GM18951 (cell line): ENCODE data around the gene TFF3.

Experiments used
- POLR2A ChIP-seq: IDR thresholded peaks from 4 replicates; pipeline ENCODE4 v1.6.1; 2011; ENCODE audit warnings: mild to moderate bottlenecking; ENCODE audit not compliant: insufficient read length, insufficient read depth; ENCODE audit errors: extremely low read depth
- in situ Hi-C: fragments of 300-500 bp; cut with MboI; formaldehyde crosslinking; loops from one replicate; pipeline ENCODE4 v1.12.0; 2022; ENCODE audit warnings: low sequenced_read_pairs, mixed read lengths, inconsistent platforms; ENCODE audit not compliant: unreplicated experiment

TFF3 gene

DNA sequence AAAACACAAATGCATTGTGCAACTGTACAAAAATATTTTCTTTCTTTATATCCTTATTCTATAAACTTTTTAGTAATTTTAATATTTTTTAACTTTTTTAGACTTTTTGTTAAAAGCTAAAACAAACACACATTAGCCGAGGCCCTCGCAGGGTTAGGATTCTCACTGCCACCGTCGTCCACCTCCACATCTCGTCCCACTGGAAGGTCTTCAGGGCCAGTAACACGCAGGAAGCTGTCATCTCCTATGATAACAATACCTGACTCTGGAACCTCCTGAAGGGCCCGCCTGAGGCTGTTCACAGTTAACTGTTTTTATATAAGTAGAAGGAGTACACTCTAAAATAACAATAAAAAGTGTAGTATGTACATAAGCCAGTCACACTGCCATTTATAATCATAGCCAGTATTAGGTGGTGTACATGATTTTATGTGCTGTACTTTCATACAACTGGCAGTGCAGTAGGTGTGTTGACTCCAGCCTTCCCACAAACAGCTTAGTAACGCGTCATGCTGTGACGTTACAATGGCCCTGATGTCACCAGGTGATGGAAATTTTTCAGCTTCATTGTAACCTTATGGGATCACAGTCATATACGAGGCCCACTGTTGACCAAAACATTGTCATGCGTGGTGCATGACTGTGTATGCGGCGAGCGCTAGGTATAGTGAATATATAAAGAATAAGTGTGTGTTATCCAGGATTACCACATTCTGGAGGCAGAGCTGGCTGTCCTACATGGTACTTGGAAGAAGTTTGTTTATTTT is 26.8 kb upstream of the TFF3 start:
- TF ChIP-seq POLR2A, result no peak

GRCh38 chr21:42340187-42341050 is 25.2 kb upstream of the TFF3 start:
- in situ Hi-C loops, result no loop called here

More for the DNA sequence above, 26.8 kb upstream of the TFF3 start:
- in situ Hi-C loops, result no loop called here

DNA sequence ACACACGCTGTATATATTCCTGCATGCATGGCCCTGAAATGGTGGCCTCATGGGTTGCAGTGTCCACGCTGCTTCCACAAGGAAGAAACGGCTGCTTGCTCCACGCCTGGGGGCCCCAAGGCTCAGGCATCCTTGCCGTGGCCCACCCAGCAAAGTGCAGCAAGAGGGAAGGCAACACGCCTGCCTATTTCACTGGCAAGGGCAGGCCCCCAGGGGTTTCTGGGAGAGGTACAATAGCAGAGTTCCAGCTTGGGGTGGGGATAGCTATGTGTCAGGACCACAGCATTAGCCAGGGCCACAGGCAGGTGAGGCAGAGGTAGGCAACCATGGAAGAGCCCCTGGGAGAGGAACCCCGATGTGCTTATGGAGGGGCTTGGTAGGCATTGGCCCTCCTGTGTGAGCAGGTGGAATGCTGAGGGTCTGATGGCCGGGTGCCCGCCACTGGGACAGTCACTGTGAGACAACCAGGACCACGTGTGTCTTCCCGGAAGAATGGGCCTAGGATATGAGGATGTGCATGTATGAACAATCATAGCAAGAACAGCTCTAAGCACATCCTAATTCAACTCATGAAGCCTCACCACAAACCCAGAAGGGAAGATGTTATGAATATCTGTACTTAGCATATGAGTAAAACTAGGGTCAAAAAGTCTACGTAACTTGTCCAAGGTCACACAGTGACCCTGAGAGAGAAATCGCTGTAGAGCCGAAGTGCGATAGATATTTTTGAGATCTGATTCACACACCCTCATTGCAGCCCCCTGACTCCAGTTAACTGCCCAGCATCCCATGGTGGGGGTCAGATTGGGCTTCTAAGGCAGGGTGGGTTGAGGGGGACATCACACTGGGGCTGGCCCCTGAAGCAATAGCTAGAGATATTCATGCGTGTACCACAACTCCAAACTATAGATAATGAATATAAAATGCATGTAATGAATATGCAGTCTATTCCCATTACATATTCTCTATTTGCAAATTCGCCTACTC is 23.8 kb upstream of the TFF3 start:
- TF ChIP-seq POLR2A, result no peak
- in situ Hi-C loops, result no loop called here

More at GRCh38 chr21:42340187-42341050, 25.2 kb upstream of the TFF3 start:
- no peak for TF ChIP-seq POLR2A

GRCh38 chr21:42337830-42338728 is 22.9 kb upstream of the TFF3 start:
- in situ Hi-C loops, result no loop called here
- TF ChIP-seq POLR2A, result no peak

GRCh38 chr21:42337276-42337675 is 22.1 kb upstream of the TFF3 start:
- in situ Hi-C loops, result no loop called here
- no peak for TF ChIP-seq POLR2A

- TF ChIP-seq POLR2A, result no peak
- in situ Hi-C loops, result no loop called here
Measured at GRCh38 chr21:42336054-42336453, 20.8 kb upstream of the TFF3 start.

DNA sequence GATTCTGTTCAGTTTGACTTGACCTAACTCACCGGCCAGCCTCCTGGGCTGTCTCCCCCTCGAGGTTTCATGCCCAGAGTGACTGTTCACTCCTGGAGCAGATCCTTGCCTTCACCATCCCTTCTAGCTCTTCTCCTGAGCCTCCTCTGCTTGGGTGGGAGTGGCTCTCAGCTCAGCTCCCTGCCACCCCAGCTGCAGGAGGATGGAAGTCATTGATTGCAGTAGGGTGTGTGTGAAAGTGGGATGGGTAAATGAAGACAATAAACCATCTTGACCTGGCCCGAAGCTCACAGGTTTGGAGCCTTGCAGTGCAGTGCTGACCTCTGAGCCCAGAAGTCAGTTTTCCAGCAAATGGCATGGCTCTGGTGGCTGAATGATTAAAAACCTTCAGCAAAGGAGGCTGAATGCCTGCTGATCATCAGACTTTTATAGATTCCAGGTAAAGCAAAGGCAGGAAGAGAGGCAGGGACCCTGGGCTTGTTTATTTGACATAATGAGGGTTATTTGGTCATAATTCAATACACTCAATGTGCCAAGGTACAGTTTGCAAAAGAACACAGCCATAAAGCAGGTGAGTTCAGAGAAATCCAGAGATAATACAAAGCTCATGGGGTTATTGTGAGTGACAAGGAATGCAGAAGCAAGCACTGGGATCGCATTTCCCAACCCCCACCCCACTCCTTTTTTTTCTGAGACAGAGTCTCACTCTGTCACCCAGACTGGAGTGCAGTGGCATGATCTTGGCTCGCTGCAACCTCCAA is 17.5 kb upstream of the TFF3 start:
- in situ Hi-C loops, result no loop called here
- no peak for TF ChIP-seq POLR2A

DNA sequence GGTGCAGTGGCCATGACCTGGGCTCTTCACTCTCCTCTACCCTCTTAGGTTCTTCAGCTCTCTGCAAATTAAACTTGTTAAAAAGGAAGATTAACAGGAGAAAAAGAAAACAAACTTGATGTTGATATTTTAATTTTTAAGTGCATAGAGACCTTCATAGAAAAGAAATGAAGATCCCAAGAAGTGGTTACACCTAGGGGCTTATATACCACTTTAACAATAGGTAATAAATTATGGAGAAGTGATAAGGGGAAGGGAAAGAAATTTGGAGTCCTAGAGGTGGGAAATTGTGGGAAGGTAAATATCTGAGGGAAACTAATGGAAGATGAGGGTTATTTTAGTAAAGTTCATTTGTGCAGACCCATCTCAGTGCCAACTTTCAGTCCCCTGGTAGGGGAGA is 16.5 kb upstream of the TFF3 start:
- in situ Hi-C loops, result no loop called here
- no peak for TF ChIP-seq POLR2A

DNA sequence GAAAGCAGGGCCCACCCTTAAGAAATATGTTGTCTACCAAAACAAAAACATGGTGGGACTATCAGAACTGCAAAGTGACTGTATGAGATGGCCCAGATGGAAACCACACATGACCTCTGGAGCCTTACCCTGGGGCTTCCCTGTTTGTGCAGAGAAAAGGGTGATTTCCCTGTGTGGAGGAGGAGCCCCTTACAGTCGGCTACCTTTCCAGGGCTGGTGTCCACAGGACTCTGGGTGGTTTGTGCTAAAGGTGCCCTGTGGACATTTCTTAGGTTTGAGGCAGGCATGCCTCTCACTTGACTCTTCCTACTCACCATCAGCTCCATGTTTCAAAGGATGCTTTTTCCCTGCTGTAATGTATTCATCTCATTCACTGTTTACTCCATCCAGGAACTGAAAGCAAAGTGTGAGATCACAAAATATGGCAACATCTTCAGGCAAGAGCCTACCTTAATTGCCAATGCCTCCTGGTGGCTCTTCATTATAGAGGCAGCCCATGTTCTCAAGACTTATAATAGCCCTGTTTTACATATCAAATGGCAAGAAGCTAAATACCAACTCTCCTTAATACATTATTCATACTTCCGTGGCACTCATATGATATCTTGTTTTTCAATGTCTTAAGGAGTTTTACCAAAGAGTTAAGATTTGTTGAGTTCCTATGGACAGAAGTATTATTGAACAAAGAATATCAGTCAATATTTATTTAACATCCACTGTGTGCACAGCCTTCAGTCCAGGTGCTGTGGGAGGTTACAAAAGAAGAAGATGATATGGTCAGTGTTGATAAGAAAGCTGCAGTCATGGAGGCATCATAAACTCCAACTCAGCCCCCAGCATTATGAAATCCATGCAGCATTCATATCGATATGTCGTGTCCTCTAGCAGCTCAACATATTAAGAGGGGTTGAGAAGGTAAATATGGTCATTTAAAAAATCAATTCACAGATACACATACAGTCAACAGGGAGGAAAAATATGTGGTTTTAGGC is 15.5 kb upstream of the TFF3 start:
- no peak for TF ChIP-seq POLR2A
- in situ Hi-C loops, result no loop called here

GRCh38 chr21:42324896-42325295 is 9.7 kb upstream of the TFF3 start:
- in situ Hi-C loops, result no loop called here
- no peak for TF ChIP-seq POLR2A
